ENCODE measurements around the gene SPRED2.

DNA sequence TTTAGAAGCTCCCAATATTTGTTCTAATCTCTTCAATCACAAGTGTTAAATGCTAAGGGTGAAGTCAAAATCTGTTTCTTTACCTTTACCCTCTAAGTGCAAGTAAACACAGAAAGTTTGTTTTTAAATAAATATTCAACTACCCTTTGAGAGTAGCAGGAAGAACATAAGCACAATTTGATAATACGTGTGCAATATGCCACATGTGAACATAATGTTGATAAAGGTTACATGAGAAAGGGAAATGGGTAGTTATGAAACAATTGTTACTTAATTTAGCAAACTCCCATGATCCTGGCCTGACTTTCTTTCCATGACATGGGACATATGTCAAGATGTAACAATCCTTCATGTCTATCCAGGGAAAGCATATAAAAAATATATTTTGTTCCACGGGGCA lies 7.1 kb downstream of the SPRED2 start:
- TF ChIP-seq, protein P1, sequence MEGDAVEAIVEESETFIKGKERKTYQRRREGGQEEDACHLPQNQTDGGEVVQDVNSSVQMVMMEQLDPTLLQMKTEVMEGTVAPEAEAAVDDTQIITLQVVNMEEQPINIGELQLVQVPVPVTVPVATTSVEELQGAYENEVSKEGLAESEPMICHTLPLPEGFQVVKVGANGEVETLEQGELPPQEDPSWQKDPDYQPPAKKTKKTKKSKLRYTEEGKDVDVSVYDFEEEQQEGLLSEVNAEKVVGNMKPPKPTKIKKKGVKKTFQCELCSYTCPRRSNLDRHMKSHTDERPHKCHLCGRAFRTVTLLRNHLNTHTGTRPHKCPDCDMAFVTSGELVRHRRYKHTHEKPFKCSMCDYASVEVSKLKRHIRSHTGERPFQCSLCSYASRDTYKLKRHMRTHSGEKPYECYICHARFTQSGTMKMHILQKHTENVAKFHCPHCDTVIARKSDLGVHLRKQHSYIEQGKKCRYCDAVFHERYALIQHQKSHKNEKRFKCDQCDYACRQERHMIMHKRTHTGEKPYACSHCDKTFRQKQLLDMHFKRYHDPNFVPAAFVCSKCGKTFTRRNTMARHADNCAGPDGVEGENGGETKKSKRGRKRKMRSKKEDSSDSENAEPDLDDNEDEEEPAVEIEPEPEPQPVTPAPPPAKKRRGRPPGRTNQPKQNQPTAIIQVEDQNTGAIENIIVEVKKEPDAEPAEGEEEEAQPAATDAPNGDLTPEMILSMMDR (IDR thresholded peaks at IDR 0.05) = no peak
- no peak for TF ChIP-seq POLR2A (IDR thresholded peaks at IDR 0.05)
- TF ChIP-seq POLR2AphosphoS5 (IDR thresholded peaks at IDR 0.05) = no peak

Measured in stomach (tissue), 4 donors.